GM19239 (cell line): ENCODE results near the gene MAP7D1.
"Not testable (repeated sequence)": the region's sequence is repeated elsewhere in the genome, so short reads cannot be mapped to it uniquely, and the experiment has no call there.

ENCODE experiments used
- DNase-seq: peaks from one replicate; pipeline ENCODE4 v3.0.0; 2011; ENCODE audit warnings: low spot score; ENCODE audit not compliant: insufficient read length
- FAIRE-seq: peaks from 2 replicates; lab custom pipeline; 2011; peaks lifted over from hg19 to GRCh38; lab: Jason Lieb, UNC

MAP7D1 gene

GRCh38 chr1:36150296-36151133 is 5.4 kb upstream of the MAP7D1 start:
- DNase-seq, result no peak
- peak; percentile 96 for FAIRE-seq

DNA sequence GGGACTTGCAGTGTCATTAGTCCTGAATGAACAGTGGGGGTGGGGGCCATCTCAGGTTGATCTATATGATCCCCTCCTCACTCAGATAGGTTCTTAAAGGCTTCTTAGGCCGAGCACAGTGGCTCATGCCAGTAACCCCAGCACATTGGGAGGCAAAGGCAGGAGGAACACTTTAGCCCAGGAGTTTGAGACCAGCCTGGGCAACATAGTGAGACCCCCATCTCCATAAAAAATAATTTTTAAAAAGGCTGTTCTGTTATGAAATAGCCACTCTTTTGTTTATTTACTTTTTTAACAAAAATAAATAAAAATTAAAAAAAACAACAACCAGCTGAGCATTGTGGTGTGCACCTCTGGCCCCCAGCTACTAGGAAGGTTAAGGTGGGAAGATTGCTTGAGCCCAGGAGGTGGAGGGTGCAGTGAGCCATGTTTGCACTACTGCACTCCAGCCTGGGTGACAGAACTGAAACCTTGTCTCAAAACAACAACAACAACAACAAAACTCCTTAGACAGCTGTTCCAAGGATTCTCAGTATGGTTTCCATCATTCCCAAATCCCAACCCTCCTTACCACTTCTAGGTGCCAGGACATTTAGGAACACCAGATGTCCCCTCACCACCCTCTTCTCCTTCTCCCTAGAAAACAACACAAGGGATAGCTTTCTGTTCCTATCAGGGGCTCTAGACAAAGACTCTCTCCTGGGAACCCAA is 4.7 kb upstream of the MAP7D1 start:
- FAIRE-seq (peak; percentile 18), DNase-seq (no peak)

DNA sequence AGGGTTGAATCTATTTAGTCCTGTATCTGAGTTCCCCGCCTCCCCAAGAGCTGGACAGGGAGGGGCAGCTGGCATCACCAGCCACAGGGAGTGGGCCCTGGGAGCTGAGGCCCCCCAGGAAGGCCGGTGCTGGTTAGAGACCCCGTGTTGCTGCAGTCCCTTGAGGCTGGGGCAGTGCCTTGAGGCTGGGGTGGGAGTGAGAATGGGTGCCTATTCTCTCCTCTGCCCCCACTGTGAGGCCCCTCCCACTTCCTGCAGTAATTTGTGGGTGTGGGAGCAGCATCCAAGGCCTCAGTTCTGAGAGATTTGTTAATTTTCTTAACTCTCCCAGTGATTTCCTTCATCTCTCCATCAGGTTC is 4.1 kb upstream of the MAP7D1 start:
- peak; percentile 21 for FAIRE-seq
- DNase-seq, result no peak

DNA sequence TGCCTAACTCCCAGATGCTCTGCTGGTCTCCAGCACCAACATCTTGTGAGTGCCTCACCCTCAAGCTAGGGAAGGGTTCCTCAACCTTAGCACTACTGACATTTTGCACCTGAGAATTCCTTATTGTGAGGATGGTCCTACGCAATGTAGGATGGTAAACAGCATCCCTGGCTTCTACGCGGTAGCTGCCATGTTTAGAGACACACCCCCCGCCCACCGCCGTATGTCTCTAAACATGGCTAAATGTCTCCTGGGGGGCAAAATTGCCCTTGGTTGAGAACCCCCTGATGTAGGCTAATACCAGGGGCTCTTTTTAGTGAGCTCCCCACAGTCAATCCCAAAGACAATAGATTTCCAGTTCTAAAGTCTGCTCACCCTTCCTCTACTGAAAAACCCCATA is 2.5 kb upstream of the MAP7D1 start:
- DNase-seq (no peak), FAIRE-seq (no peak)

DNA sequence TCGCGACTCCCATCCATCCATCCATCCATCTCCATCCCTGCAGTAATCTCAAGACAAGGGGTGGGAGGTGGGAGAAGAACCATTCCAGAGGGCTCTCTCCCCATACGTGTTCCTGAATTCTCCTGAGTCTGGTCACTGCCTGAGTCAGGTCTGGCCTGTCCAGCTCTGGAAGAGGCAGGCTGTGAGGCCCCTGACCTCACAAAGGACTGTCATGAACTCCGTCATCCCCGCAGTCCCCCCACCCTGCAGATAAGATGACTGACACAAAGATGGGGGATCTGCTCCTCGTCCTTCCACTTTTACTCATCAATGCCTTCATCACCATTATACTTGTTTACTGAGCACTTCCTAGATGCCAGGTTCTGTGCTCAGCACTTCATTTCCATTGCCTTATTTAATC is 1.6 kb upstream of the MAP7D1 start:
- FAIRE-seq, result no peak

GRCh38 chr1:36154765-36155407 is 1.1 kb upstream of the MAP7D1 start:
- peak; percentile 68 for FAIRE-seq
- DNase-seq, result no peak

More for the DNA sequence above, 1.6 kb upstream of the MAP7D1 start:
- DNase-seq, result no peak

GRCh38 chr1:36156329-36157114 is 562 bp downstream of the MAP7D1 start:
- DNase-seq (no peak), FAIRE-seq (peak; percentile 64)

DNA sequence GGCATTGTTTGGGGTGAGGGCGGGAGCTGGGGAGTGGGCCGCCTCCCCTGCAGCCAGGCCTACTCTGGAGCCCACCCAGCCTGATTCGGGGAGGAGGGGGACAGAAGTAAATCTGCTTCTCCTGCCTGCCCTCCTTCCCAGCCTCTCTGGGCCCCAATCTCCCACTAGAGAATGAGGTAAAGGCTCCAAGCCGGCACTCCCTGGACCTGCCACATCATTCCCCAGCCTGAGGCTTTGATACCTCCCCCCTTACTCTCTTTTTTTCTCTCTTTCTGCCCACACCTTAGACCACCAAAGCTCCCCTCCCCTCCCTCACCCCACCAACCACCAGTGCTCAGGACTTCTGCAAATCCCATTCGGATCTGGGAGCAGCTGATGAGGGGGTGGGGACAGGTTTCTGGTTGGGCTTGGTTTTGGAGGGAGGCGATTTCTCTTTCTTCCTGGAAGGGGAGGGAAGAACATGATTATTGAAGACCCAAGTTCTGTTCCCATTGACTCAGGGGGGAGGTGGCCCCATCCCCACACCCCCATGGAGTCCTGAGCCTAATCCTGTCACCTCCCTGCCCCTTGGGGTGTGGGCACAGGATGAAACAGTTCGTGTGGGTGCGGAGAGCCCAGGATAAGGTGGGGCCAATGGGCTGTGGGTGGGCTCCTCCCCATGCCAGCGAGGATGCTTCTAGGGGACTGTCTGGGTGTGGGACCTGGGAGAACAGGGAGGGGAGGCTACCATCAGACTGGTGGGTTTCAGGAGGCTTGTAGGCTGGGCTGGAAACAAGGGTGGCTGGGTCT is 1.3 kb downstream of the MAP7D1 start:
- FAIRE-seq (no peak), DNase-seq (no peak)

- DNase-seq, result no peak
- peak; percentile 28 for FAIRE-seq
Observed at GRCh38 chr1:36157973-36158826, 2.2 kb downstream of the MAP7D1 start.

GRCh38 chr1:36158827-36159252 is 2.9 kb downstream of the MAP7D1 start:
- not testable (repeated sequence) for FAIRE-seq

GRCh38 chr1:36159614-36160387 is 3.8 kb downstream of the MAP7D1 start:
- peak; percentile 23 for FAIRE-seq
- no peak for DNase-seq

More at GRCh38 chr1:36158827-36159252, 2.9 kb downstream of the MAP7D1 start:
- DNase-seq, result not testable (repeated sequence)

DNA sequence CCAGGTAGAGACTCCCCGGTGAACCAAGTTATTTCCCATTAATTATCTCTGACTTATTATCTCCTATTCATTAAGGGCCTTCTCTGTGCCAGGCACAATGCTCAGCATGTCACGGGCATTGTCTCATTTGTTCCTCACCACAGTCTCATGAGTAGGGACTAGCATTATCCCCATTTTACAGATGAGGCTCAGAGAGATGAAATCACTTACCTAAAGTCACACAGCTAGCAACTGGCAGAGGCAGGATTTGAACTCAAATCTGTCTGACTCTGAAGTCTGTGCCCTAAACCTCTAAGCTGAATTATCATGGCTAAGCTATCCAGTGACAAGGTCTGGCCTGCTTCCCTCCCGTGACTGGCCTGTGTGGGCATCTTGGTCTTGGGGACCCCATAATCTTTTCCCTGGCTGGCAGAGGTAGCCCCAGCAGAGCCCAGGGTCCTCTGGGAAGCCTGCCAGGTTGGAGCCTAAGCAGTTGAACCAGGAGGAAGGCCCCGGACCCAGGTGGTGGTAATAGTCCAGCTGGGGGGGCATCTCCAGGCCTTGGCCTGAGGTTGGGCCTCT is 4.5 kb downstream of the MAP7D1 start:
- DNase-seq, result no peak
- FAIRE-seq, result peak; percentile 37

DNA sequence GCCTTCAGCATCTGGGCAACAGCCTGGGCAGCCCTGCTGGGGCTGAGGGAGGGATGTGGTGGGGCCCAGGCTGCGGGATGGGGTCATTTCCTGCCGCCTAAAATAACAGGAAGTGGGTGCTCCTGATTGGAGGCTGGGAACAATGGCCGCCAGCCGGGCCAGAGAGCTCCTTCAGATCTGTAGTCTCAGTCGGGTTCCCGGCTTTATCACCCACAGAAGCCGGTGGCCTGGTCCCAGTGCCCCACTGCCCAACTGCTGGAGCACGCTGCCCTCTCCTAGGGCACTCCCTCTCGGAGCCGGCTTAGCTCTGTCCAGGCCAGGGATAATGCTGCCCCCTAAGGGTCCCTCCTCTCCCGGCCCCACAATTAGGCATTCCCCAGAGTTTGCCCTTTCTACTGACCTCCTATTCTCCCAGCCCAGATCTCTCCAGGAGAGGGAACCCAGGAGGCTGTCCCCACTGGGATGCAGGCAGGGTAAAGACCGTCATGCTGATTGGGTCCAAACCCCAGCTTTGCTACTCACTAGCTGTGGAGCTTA is 5.1 kb downstream of the MAP7D1 start:
- peak; percentile 88 for FAIRE-seq
- DNase-seq, result no peak

DNA sequence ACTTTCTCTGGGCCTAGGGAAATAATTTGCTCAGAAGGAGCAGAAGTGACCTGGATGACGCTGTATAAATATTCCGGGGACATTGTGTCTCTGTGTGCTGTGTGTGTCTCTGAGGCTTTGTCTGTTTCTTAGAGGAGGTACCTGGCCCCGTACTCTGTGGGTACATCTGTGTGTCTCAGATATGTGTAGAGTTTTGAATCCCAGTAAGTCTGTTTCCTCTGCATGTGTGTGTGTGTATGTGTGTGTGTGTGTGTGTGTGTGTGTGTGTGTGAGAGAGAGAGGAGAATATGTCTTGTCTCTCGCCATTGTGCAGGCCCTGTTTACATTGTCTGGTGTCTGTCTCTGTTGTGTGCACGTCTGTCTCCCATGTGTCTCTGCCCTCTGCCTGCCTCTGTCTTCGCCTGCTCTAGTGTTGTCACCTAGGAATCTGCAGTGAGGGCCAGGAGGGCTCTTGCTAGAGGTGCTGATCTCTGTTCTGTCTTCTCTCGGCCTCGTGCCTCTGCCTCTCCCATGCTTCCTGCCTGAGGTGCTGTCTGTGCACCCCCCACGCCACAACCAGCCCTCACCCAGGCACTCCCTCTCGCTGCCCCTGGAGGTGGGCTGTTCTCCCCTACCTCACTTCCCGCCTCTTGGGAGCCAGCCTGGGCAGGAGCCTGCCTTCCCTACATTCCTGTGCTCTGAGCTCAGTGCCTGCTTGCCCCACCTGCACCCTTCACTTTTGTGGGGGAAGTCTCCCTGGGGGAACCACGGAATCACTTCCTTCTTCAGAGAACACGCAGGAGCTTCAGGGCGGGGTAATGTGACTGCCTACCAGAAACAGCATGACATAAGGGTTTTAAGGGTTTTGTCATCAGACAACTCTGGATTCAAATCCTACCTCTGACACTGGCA is 5.9 kb downstream of the MAP7D1 start:
- FAIRE-seq, result peak; percentile 82
- no peak for DNase-seq

GRCh38 chr1:36162680-36163239 is 6.8 kb downstream of the MAP7D1 start:
- DNase-seq (no peak), FAIRE-seq (no peak)

DNA sequence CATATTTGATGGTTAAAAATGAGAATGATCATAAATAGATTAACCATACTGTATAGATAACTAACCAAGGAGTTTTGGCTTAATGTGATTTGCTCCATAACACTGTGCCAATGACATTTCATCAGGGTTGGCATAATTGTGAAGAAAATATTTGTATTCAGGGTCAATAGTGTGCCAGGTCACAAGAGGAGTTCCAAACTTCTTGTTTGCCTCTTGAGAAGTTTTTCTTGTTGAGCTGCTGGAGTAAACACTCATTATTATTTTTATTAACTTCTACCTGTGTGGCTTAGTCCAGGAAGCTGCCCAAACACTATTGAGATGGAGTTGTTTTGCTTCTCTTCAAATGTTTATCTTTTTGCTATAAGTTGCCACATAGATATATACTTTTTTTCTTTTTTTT is 7.5 kb downstream of the MAP7D1 start:
- DNase-seq, result no peak
- no peak for FAIRE-seq
